DOHH2 (cell line): ENCODE measurements around the gene LYZL2.
"Not testable (repeated sequence)": the region's sequence is repeated elsewhere in the genome, so short reads cannot be mapped to it uniquely, and the experiment has no call there.

Experiments used
- H3F3A ChIP-seq: fragments of 200-600 bp; sonication (generic), shearing (Covaris generic); 2 replicates; pipeline ENCODE4 v1.6.0; 2016; ENCODE audit warnings: antibody characterized with exemption, mild to moderate bottlenecking; ENCODE audit not compliant: control insufficient read depth, insufficient read depth
- H3K27ac ChIP-seq: fragments of 200-600 bp; sonication (generic); 2 replicates; pipeline ENCODE4 v1.5.1; 2014; ENCODE audit warnings: low read depth, mild to moderate bottlenecking, low read length, moderate library complexity
- H3K27me3 ChIP-seq: fragments of 200-600 bp; sonication (generic); 2 replicates; pipeline ENCODE4 v1.6.1; 2014; ENCODE audit warnings: mild to moderate bottlenecking, low read length, mixed read lengths; ENCODE audit not compliant: control insufficient read depth
- H3K36me3 ChIP-seq: fragments of 200-600 bp; sonication (generic); 2 replicates; pipeline ENCODE4 v1.6.1; 2014; ENCODE audit warnings: mild to moderate bottlenecking, low read length, moderate library complexity, mixed read lengths; ENCODE audit not compliant: control insufficient read depth
- H3K4me1 ChIP-seq: fragments of 200-600 bp; sonication (generic); 2 replicates; pipeline ENCODE4 v1.6.1; 2014; ENCODE audit warnings: mild to moderate bottlenecking, low read length, mixed read lengths; ENCODE audit not compliant: control insufficient read depth
- H3K4me2 ChIP-seq: fragments of 200-600 bp; sonication (generic); 2 replicates; pipeline ENCODE4 v1.6.0; 2014; ENCODE audit warnings: mild to moderate bottlenecking, low read length, moderate library complexity
- H3K4me3 ChIP-seq: fragments of 200-600 bp; sonication (generic); 2 replicates; pipeline ENCODE4 v1.5.1; 2014; ENCODE audit warnings: mild to moderate bottlenecking, low read length, mixed read lengths
- H3K79me2 ChIP-seq: fragments of 200-600 bp; sonication (generic); 2 replicates; pipeline ENCODE4 v1.6.1; 2014; ENCODE audit warnings: mild to moderate bottlenecking, low read length, mixed read lengths; ENCODE audit not compliant: control insufficient read depth
- H3K9me2 ChIP-seq: fragments of 200-600 bp; sonication (generic); replicated peaks from 2 replicates; pipeline ENCODE4 v1.6.1; 2014; ENCODE audit warnings: mild to moderate bottlenecking, low read length, mixed read lengths; ENCODE audit not compliant: control insufficient read depth
- H3K9me3 ChIP-seq: fragments of 200-600 bp; sonication (generic); 2 replicates; pipeline ENCODE4 v1.6.1; 2014; ENCODE audit warnings: antibody characterized with exemption, low read length, mixed read lengths; ENCODE audit not compliant: control insufficient read depth, insufficient read depth
- H4K20me1 ChIP-seq: fragments of 200-600 bp; sonication (generic); 2 replicates; pipeline ENCODE4 v1.6.0; 2014; ENCODE audit warnings: low read depth, mild to moderate bottlenecking, antibody characterized with exemption, low read length, moderate library complexity; ENCODE audit not compliant: control insufficient read depth, insufficient read depth
- CTCF ChIP-seq: fragments of 200-600 bp; sonication (generic); IDR thresholded peaks from one replicate; pipeline ENCODE4 v1.5.1; 2014; ENCODE audit warnings: antibody characterized with exemption, mild to moderate bottlenecking, low read depth, low read length; ENCODE audit not compliant: poor library complexity, severe bottlenecking
- EZH2phosphoT487 ChIP-seq: fragments of 200-600 bp; sonication (generic); IDR thresholded peaks from 2 replicates; pipeline ENCODE4 v1.6.1; 2017; ENCODE audit warnings: borderline replicate concordance, mild to moderate bottlenecking, antibody characterized with exemption, low read length, moderate library complexity, mixed read lengths

Gene LYZL2

GRCh38 chr10:30629653-30630052, at the start of gene LYZL2:
TSS of gene LYZL2 (minus strand) at chr10:30629753. CDS start at chr10:30626915, 2,838 bp downstream.
- Histone ChIP-seq H3K27me3 (peaks cover 12% of the 10 kb centered on the region), H3K79me2 (no peaks in the 10 kb centered on the region), H3K27ac (no peak within 1 kb of the TSS), H3K9me2 (no peaks in the 10 kb centered on the region), H3F3A (no peaks in the 10 kb centered on the region), H3K4me1 (no peaks in the 10 kb centered on the region), H3K36me3 (no peaks in the 10 kb centered on the region), H4K20me1 (no peaks in the 10 kb centered on the region), H3K4me3 (no peak within 1 kb of the TSS), H3K9me3 (no peaks in the 10 kb centered on the region), H3K4me2 (no peak within 1 kb of the TSS)
- no peak for TF ChIP-seq EZH2phosphoT487
- TF ChIP-seq CTCF, result no peak

GRCh38 chr10:30677616-30678015, 48.1 kb upstream of the LYZL2 start:
- H3K79me2 ChIP-seq, H3F3A ChIP-seq, H3K9me2 ChIP-seq, H3K9me3 ChIP-seq, H3K4me3 ChIP-seq, H3K4me1 ChIP-seq, H3K4me2 ChIP-seq, H3K36me3 ChIP-seq, H4K20me1 ChIP-seq, H3K27ac ChIP-seq: not testable (repeated sequence)
- peaks cover 18% of the 10 kb centered on the region for H3K27me3 ChIP-seq

DNA sequence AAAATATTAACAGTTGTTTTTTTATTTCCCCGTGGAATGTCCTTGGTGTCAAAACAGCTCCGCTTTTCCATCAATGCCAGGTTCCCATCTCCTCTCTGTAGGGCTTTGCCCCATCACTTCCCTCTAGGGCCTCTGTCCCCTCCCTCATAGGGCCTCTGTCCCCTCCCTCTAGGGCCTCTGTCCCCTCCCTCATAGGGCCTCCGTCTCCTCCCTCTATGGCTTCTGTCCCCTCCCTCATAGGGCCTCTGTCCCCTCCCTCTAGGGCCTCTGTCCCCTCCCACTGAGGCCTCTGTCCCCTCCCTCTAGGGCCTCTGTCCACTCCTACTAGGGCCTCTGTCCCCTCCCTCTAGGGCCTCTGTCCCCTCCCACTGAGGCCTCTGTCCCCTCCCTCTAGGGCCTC, 47.6 kb upstream of the LYZL2 start:
- not testable (repeated sequence) for H3K79me2 ChIP-seq, H3K9me3 ChIP-seq, H3K9me2 ChIP-seq, H3K4me1 ChIP-seq, H3K27ac ChIP-seq, H3K36me3 ChIP-seq, H3K4me2 ChIP-seq, H4K20me1 ChIP-seq, H3F3A ChIP-seq, H3K4me3 ChIP-seq
- peaks cover 14% of the 10 kb centered on the region for H3K27me3 ChIP-seq

GRCh38 chr10:30675791-30676718, 46.5 kb upstream of the LYZL2 start:
- H3K4me1 ChIP-seq, result no peaks in the 10 kb centered on the region
- no peaks in the 10 kb centered on the region for H3K9me3 ChIP-seq
- H4K20me1 ChIP-seq, result no peaks in the 10 kb centered on the region
- TF ChIP-seq CTCF, result no peak
- no peak for TF ChIP-seq EZH2phosphoT487
- no peaks in the 10 kb centered on the region for H3K36me3 ChIP-seq
- no peak overlapping the region for H3K27ac ChIP-seq
- H3K4me2 ChIP-seq, result no peak overlapping the region
- H3K79me2 ChIP-seq, result no peaks in the 10 kb centered on the region
- H3F3A ChIP-seq, result no peaks in the 10 kb centered on the region
- peaks cover 10% of the 10 kb centered on the region; the same call in 1 of the 2 replicates for H3K27me3 ChIP-seq
- no peaks in the 10 kb centered on the region for H3K9me2 ChIP-seq
- no peak overlapping the region for H3K4me3 ChIP-seq
